ENCODE measurements around the gene MRPL12.

Gene MRPL12

DNA sequence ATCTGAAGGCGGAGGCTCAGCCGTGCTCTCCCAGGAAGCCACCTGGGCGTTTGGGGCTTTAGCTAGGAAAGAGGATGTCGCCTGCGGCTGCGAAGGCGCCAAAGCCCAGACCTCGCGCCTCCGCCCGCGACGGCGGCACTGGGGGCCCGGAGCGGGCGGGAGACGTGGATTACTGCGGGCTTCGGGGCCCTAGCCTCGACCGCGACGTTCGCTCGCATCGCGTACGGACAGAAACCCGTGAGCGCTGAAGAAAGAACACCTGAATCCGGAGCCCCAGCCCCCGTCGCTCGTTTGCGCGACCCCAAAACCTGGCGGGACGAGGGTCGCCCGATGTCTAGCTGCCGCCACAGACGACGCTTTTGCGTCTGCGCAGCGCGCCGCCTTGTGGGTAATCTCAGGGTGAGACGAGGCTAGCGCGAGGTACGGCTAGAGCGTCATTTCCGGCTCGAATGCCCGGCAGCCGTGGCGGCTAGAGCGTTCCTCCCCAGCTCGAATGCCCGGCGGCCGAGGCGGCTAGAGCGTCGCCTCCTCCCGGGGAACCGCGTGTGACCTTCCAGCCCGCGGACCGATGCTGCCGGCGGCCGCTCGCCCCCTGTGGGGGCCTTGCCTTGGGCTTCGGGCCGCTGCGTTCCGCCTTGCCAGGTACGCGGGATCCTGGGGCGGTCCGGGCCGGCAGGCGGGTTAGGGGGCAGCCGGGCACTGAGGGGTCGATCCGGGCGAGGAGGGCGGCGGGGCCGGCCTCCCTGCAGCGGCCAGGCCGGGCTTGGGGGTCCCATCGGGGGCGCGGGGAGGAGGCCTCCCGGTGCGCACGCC is at the start of gene MRPL12:
Gene MRPL12 (plus strand): TSS at position 434 of the 813 bp plus-strand sequence. CDS start 135 bp downstream, at position 569.
- peak; percentile 71 to 98 for DNase-seq

DNA sequence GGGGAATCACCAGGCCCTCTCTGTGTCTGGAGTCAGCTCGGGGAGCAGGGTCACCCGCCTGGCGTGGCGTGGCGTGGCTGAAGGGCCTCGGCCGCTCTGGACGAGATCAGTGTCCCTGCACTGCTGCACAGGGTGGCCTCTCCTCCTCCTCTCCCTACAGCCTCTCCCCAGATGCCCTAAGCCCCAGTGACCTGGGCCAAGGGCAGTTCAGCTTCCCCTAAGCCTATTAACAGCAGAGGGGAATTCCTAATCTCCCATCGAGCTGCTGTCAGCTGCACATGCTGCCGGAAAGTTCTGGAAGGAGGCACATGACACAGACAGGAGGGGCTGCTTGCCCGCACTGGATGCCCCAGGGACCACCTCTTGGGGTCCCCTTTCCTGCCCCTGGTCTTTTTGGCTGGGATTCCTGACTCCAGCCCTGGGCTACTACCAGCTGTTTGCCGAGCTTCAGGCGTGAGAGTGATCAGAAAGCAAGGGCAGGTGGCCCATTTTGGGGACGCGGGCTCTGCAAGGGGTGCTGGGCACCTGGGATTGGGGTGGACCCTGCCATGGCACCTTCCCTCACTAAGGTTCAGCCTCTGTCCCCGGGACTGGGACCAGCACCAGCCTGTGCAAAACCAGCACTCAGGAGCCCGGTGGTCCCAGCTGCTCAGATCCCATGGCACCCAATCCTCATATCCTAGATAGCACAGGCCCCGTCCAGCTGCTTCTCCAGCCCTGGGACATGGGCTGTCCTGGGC is 47.6 kb upstream of the MRPL12 start:
- no peak for DNase-seq

DNA sequence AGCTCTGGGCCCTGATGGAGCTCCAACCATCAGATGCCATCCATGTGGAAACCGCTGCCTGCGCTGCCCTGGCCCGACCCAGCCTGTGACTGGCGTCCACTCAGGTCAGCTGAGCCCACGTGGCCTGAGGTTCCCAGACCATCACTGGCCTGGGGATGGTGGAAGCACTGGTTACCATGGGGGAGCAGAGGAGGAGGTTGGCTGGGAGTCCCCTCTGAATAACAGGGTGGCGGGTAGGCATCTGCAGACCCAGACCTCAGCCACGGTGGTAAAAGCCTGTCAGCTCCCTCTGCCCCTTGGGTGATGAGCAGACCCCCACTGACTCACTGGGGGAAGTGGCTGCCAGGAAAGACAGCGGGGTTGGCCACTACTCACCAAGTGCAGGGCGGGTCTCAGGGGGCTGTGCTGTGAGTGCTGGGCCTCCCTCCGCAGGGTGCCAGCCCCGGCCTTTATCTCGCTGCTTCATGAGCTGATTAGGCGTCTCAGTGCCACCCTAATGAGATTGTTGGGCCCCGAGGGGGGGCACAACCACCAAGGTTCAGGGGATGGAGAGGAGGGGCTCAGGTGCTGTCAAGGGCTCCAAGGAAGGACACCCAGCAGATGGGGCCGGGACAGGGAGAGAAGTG is 46.9 kb upstream of the MRPL12 start, which contains the start of gene PDE6G:
Gene PDE6G (minus strand): TSS at position 425 of the 626 bp plus-strand sequence. CDS start 3,237 bp downstream, outside the sequence.
- DNase-seq, result no peak

DNA sequence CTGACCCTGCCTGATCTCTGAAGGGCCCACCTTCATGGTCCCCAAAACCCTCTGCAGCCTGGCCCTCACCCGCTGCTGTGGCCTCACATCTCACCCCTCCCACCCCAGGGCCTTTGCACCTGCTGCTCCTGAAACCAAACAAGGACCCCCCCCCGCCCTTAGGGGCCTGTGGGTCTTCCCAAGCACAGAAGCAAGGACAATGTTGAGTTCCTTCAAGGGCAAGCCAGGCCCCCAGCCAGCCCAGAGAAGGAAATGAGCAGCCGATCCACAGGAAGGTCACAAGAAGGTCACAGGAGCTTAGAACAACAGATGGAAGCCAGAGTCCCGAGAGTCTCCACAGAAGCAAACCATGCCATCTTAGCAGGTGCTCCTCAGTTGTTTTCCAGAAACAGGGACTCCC is 46.3 kb upstream of the MRPL12 start:
- DNase-seq, result no peak

DNA sequence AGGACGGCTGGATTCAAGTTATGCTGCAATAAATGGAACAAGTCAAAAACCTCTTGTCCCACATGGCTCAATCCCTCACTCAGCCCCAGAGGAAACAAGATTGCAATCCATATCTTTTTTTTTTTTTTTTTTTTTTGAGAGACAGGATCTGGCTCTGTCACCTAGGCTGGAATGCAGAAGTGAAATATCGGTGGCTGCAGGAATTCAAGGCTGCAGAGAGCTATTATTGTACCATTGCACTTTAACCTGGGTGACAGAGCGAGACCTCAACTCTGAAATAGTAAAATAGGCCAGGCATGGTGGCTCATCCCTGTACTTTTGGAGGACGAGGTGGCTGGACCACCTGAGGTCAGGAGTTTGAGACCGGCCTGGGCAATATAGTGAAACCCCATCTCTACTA is 44.1 kb upstream of the MRPL12 start:
- DNase-seq, result peak in 1 of 2 experiments; percentile 66

DNA sequence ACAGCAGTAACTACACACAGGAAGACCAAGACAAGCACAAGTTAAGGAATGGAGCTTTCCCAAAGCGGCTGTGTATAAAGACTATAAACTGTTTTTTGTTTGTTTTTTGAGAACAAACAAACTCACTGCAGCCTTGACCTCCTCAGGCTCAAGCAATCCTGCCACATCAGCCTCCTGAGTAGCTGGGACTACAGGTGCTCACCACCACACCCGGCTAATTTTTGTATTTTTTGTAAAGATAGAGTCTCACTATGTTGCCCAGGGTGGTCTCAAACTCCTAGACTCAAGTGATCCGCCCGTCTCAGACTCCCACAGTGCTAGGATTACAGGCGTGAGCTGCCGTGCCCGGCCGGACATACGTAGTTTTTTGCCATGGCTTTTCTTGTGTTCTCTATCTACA is 42.7 kb upstream of the MRPL12 start:
- DNase-seq, result no peak

DNA sequence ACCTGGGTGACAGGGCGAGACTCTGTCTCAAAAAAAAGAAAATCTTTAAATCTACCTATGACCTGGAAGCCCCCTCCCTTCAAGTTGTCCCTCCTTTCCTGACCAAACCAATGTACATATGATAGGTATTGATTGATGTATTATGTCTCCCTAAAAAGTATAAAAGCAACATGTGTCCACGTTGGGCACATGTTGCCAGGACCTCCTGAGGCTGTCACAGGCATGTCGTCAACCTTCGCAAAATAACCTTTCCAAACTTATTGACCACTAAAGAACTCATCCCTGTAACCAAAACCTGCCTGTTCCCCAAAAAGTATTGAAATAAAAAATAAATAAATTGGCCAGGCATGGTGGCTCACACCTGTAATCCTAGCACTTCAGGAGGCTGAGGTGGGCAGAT is 41.2 kb upstream of the MRPL12 start:
- DNase-seq, result no peak

DNA sequence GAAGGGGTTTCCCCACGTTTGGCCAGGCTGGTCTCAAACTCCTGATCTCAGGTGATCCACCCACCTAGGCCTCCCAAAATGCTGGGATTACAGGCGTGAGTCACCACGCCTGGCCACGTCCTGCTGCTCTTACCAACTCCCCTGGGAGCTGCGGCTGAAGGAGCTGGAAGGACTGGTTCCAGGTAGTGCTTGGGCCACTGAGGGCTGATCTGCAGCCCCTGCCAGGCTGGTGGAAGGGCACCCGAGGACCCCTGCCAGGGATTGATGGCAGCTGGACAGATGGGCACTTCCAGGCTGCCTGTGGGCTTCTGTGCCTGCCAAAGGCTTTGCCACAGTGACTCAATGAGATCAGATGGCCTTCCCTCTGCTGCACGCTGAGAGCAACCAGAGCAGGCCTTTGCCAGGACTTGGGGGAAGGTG is 39.1 kb upstream of the MRPL12 start:
- no peak for DNase-seq

DNA sequence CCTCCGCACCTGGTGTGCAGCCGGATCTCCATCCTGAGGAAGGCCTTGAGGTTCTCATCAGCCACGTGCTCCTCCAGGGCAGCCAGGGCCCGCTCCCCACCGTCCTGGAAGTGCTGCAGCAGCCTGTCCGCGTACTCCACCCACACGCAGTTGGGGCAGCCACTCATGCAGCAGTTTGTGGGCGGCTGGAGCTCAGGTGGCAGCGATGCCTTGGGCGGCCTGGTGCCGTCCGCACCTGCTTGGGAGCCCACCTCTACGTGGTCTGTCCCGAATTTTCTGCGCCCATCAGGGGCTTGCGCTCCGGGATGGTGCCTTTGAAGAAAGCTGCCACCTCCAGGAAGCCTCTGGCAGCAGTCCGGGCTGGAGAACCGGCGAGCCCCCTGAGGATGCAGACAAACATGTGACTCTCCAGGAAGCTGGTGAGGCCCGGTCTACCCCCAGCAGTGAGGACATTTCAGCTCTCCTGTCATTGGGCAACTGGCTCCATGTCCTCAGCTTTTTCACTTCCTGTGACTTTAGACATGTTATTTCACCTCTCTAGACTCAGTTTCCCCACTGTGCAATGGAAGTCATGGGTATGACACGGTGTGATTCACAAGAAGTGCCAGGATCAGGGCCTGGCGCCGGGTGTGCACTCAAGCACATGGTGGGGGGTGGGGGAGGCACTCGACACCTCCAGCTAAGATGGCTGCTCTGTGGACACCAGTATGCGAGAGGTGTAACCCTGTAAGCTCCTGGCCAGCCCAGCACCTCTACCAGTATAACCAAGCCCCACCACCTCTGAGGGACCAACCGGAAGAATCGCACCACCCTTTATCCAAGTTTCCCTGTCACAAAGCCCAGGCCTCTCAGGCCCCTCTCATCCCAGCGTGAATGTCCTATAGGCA is 37.7 kb upstream of the MRPL12 start:
- peak in 1 of 2 experiments; percentile 37 for DNase-seq

DNA sequence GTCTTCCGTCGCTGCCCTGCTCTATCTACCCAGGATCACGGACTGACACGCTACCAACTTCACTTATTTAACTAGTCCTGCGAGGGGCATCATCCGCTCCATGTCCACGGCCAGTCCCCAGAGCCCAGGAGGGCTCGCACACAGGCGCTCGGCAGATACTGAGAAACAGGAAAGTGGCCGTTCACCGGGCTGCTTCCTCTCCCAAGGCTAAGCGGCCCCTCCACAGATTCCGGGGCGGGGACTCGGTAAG is 37.1 kb upstream of the MRPL12 start:
- peak in 1 of 2 experiments; percentile 76 for DNase-seq

DNA sequence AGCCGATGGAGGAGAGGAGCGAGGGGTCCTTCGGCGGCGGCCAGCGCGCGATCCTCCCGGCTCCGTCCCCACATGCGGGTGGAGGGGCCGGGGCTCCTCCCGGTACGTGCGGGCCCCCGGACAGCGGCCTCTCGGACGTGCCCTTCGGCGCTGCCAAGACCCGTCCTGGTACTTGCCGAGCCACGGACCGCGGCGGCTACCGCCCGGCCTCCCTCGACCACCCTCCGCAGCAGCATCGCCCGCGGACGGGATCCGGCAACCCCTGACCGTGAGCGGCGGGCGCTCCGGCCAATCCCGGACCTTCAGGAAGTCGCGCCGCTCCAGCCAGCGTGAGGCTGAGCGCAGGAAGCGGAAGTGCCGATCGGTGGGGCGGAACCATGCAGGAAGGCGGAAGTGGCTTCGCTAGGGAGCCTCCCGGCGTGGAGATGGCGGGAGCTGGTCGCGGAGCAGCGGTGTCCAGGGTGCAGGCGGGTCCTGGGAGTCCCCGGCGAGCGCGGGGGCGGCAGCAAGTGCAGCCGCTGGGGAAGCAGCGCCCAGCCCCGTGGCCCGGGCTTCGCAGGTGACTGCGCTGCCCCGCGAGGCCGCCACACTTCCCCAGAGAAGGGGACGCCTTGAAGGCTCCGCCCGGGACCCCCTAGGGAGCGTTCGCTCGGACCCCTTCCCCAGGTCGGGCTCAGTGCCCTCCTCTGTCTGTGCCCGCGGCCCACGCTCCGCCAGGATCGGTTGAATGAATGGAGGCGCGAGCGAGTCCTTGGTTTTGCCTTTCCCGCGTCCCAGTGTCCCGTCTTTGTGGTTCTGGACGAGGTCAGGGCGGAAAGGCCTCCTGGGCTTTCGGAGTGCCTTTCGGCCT is 36.6 kb upstream of the MRPL12 start, which contains the start of the genes CCDC137 and OXLD1:
Gene CCDC137 (plus strand): TSS at position 396 of the 850 bp plus-strand sequence. CDS start 30 bp downstream, at position 426.
Gene OXLD1 (minus strand): TSS at position 264 of the 850 bp plus-strand sequence. CDS start 28 bp downstream, at position 236.
- DNase-seq, result peak; percentile 87 to 98

DNA sequence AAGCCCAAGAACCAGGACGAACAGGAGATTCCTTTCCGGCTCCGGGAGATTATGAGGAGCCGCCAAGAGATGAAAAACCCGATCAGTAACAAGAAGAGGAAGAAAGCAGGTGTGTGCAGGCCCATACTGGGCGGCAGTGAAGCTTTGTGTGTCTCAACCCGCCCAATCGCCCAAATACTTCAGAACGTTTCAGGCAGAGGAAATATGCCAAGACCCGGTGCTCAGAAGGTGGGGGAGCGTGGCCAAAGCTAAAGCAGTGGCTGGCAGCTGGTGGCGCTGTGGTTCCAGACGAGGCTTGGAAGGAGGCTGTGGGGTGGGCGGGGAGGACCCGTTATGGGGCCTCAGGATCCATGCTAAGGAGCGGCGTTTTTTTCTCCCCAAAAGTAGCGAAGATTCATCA is 35.4 kb upstream of the MRPL12 start:
- DNase-seq, result peak in 1 of 2 experiments; percentile 29

DNA sequence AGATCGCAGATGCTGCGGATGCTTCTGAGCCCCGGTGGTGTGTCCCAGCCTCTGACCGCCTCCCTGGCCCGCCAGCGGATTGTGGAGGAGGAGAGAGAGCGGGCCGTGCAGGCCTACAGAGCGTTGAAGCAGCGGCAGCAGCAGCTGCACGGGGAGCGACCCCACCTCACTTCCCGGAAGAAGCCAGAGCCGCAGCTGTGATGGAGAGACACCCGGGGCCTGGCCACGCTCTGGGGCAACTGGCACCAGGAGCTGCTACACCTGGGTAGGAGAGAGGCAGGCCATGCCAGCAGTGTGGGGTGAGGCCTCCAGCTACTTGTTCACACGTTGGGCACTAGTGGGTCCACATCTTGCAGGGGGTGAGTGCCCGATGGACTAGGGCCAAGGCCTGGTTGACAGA is 30.7 kb upstream of the MRPL12 start:
- no peak for DNase-seq

DNA sequence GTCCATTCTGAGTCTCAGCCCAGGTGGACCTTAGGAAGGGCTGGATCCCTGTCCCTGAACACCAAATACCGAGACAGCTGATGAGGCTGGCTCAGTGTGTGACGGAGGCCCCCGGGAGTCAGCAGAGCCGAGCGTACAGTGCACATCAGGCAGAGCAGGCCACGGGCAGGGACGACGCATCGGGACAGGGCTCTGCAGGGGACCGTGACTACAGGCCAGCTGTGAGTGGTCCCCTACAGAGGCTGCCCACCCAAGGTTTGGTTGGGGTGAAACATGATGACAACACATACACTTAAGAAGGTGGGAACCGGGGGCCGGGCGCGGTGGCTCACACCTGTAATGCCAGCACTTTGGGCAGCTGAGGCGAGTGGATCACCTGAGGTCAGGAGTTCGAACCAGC is 30.2 kb upstream of the MRPL12 start:
- no peak for DNase-seq

DNA sequence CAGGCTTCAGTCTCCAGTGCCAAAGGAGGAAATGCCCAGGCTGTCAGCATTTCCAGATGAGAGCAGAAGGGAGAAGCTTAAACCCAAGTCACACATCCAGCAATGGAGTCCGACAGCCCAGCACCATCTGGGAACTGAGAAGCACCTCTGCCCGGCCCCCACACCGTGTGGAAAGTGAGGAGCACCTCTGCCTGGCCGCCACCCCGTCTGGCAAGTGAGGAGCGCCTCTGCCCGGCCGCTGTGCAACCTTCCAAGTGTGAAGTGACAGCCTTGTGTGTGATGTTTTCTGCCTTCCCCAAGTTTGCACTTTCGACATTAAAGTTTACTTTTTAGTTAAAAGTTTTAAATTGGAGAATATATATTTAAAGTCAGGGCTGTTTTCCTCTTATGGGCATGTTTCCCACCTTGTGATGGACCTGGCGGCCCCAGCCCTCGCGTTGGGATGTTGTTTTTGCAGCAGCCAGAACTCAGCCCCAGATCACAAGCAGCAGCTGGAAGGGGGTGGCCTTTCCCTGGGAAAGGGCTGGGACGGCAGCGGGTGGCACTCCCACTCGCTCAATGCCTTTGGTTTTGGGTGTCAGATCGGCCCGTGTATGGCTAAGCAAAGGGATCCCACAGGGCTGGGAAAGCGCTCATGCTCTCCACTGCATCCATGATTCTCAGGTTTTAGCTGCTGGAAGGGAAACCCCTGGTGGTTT is 29.5 kb upstream of the MRPL12 start:
- no peak for DNase-seq

DNA sequence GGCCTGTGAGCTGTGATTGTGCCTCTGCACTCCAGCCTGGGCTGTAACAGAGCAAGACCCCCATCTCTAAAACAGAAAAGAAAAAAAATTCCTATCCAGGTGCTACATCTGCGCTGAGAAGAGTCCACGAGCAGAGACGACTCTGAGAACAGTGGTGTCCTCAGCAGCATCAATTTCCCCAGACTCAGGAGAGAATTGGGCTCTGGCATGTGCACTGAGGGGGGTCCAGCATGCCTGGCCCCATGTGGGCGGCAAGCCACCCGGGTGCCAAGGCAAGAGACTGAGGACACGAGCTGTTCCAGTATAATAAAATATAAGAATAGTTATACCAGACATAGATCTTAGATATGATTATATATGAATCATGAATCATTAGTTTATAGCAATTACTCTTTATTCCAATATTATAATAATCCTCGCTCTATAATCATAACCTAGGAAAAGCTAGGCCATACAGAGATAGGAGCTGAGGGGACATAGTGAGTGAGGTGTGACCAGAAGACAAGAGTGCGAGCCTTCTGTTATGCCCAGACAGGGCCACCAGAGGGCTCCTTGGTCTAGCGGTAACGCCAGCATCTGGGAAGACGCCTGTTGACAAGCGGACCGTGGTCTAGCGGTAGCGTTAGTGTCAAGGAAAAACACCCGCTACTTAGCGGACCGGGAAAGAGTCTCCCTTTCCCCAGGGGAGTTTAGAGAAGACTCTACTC is 27.5 kb upstream of the MRPL12 start:
- DNase-seq, result peak; percentile 32 to 35

DNA sequence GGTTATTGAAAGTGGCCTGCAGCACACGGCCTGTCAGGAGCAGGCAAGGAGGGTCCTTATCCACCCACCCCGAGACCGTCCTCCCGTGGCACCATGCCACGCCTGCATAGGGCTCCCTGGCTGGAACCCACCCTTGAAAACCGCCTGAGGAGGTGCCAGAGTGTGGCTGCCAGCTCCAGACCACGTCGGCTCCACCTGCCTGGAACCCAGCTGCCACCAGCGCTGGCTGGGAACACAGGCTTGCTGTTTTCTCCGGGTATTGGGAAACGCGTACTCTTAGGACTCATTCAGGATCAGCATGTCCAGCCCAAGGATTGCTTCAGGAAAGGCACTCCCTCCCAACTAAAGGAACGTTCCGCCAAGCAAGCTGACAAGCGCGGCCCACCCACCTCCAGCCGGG is 26.3 kb upstream of the MRPL12 start:
- peak in 1 of 2 experiments; percentile 16 for DNase-seq

DNA sequence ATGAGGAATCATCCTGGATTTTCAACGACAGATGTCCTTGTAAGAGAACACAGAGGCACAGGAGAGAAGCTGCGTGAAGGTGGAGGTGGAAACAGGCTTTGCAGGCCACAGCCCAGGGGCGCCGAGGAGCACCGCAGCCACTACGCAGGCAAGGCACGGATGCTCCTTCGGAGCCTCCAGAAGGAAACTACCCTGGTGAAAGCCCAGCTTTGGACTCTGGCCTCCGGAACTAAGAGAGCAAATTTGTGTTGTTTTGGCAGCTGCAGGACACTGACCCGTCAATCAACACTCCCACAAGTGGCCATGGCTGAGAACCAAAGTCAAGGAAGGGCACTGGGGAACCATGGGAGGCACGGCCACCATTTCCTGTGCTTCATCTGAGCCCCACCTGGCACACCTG is 23.0 kb upstream of the MRPL12 start:
- no peak for DNase-seq

DNA sequence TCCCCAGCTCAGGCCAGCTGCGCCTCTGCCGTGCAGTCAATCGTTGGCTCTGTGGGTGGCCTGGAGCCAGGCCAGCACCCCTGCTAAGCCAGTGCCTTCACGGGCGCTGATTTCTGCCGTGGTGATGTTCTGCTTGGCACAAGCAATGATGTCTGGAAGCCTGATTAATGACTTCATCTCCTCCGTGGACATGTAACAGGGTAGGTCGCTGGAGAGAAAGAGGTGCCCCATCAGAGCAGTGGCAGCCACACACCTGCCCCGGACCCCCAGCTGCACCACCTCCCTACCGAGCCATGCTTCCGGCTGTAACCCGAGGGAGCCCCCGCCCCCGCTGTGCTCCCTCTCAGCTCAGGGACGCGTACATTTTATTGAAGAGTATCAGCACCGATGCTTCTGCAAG is 21.5 kb upstream of the MRPL12 start:
- DNase-seq, result no peak

DNA sequence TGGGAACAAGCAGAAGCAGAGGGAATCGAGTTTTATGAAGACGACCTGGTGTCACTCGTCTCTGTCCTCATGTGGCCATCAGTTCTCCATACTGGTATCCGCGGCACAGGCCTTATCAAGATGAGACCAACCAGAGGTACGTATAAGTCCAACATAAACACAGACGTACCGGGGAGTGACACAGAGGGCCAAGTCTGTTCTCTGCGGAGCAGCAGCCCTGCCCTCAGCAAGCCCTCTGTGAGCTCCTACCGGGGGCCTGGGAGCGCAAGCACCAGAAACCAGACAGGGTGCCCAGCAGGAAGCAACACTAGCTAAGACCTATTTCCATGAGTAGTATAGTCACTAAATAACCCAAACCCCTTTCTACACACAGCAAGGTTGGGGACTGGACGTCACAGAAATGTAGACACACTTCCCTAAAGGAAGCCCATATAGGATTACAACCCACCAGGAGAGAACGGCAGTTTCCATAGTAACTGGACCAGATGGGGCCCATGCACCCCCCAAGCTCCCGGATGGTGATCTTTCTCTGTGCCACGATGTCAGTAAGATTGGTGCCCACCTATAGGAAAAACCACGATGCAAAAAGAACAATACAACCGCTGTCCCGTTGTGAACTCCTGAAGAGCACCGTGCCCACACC is 20.5 kb upstream of the MRPL12 start:
- DNase-seq, result no peak
